ENCODE data around the gene RAET1G. TPM values are rescaled to one million over a fixed set of nuclear protein-coding genes. Genes with fewer than 3 reads are reported as not detected.
A peak's percentile ranks its signal among the peaks of the same experiment; 100 is the strongest.

RAET1G gene
- total and polyA plus RNA-seq, 9 of the 15 experiments (the other 6 are each of a cell fraction or from before 2014, with no cell fraction given) = 0.11 TPM; not detected in 8

DNA sequence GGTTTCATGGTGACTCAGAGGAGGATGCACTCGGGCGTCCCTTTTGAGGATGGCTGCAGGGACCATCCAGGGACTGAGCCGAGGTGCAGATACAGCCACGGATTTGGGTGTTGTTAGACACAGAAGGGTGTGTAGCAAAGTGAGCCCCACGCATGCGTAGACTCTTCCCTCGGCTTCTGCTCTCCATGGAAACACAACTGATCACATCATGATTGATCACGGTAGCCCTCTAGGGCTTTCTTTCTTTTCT lies 40.2 kb upstream of the RAET1G start (continued):
- no peak for TF ChIP-seq TCFL5 (CRISPR knock-in tag; conservative IDR thresholded peaks at IDR 0.05)
- TF ChIP-seq OTX1 (CRISPR knock-in tag; IDR thresholded peaks at IDR 0.05) = 0 out of 2 replicates have a peak, but pooled peaks have one; percentile 38
- TF ChIP-seq NFRKB (IDR thresholded peaks at IDR 0.05; ENCODE audit: low read depth) = peak; percentile 17; the same call in 1 of the 2 replicates
- TF ChIP-seq, protein P1, sequence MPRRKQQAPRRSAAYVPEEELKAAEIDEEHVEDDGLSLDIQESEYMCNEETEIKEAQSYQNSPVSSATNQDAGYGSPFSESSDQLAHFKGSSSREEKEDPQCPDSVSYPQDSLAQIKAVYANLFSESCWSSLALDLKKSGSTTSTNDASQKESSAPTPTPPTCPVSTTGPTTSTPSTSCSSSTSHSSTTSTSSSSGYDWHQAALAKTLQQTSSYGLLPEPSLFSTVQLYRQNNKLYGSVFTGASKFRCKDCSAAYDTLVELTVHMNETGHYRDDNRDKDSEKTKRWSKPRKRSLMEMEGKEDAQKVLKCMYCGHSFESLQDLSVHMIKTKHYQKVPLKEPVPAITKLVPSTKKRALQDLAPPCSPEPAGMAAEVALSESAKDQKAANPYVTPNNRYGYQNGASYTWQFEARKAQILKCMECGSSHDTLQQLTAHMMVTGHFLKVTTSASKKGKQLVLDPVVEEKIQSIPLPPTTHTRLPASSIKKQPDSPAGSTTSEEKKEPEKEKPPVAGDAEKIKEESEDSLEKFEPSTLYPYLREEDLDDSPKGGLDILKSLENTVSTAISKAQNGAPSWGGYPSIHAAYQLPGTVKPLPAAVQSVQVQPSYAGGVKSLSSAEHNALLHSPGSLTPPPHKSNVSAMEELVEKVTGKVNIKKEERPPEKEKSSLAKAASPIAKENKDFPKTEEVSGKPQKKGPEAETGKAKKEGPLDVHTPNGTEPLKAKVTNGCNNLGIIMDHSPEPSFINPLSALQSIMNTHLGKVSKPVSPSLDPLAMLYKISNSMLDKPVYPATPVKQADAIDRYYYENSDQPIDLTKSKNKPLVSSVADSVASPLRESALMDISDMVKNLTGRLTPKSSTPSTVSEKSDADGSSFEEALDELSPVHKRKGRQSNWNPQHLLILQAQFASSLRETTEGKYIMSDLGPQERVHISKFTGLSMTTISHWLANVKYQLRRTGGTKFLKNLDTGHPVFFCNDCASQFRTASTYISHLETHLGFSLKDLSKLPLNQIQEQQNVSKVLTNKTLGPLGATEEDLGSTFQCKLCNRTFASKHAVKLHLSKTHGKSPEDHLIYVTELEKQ (CRISPR knock-in tag; IDR thresholded peaks at IDR 0.05) = no peak
- TF ChIP-seq, protein P2, sequence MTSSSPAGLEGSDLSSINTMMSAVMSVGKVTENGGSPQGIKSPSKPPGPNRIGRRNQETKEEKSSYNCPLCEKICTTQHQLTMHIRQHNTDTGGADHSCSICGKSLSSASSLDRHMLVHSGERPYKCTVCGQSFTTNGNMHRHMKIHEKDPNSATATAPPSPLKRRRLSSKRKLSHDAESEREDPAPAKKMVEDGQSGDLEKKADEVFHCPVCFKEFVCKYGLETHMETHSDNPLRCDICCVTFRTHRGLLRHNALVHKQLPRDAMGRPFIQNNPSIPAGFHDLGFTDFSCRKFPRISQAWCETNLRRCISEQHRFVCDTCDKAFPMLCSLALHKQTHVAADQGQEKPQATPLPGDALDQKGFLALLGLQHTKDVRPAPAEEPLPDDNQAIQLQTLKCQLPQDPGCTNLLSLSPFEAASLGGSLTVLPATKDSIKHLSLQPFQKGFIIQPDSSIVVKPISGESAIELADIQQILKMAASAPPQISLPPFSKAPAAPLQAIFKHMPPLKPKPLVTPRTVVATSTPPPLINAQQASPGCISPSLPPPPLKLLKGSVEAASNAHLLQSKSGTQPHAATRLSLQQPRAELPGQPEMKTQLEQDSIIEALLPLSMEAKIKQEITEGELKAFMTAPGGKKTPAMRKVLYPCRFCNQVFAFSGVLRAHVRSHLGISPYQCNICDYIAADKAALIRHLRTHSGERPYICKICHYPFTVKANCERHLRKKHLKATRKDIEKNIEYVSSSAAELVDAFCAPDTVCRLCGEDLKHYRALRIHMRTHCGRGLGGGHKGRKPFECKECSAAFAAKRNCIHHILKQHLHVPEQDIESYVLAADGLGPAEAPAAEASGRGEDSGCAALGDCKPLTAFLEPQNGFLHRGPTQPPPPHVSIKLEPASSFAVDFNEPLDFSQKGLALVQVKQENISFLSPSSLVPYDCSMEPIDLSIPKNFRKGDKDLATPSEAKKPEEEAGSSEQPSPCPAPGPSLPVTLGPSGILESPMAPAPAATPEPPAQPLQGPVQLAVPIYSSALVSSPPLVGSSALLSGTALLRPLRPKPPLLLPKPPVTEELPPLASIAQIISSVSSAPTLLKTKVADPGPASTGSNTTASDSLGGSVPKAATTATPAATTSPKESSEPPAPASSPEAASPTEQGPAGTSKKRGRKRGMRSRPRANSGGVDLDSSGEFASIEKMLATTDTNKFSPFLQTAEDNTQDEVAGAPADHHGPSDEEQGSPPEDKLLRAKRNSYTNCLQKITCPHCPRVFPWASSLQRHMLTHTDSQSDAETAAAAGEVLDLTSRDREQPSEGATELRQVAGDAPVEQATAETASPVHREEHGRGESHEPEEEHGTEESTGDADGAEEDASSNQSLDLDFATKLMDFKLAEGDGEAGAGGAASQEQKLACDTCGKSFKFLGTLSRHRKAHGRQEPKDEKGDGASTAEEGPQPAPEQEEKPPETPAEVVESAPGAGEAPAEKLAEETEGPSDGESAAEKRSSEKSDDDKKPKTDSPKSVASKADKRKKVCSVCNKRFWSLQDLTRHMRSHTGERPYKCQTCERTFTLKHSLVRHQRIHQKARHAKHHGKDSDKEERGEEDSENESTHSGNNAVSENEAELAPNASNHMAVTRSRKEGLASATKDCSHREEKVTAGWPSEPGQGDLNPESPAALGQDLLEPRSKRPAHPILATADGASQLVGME (CRISPR knock-in tag; IDR thresholded peaks at IDR 0.05) = 0 out of 2 replicates have a peak, but pooled peaks have one; percentile 48
- no peak for TF ChIP-seq ZNF668 (CRISPR knock-in tag; IDR thresholded peaks at IDR 0.05)
- TF ChIP-seq BMI1 (IDR thresholded peaks at IDR 0.05; ENCODE audit: low read length) = 0 out of 2 replicates have a peak, but pooled peaks have one; percentile 10
- no peak for TF ChIP-seq ETV1 (tag; conservative IDR thresholded peaks at IDR 0.05; ENCODE audit: low read depth)
- TF ChIP-seq, protein P3, sequence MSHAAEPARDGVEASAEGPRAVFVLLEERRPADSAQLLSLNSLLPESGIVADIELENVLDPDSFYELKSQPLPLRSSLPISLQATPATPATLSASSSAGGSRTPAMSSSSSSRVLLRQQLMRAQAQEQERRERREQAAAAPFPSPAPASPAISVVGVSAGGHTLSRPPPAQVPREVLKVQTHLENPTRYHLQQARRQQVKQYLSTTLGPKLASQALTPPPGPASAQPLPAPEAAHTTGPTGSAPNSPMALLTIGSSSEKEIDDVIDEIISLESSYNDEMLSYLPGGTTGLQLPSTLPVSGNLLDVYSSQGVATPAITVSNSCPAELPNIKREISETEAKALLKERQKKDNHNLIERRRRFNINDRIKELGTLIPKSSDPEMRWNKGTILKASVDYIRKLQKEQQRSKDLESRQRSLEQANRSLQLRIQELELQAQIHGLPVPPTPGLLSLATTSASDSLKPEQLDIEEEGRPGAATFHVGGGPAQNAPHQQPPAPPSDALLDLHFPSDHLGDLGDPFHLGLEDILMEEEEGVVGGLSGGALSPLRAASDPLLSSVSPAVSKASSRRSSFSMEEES (CRISPR knock-in tag; IDR thresholded peaks at IDR 0.05) = no peak
- TF ChIP-seq ZC3H4 (CRISPR knock-in tag; IDR thresholded peaks at IDR 0.05; ENCODE audit: borderline replicate concordance) = no peak
- TF ChIP-seq ZNF124 (CRISPR knock-in tag; IDR thresholded peaks at IDR 0.05) = no peak
- TF ChIP-seq HNRNPUL1 (IDR thresholded peaks at IDR 0.05; ENCODE audit: low read length) = no peak
- TF ChIP-seq SNIP1 (IDR thresholded peaks at IDR 0.05; ENCODE audit: low read depth) = no peak
- TF ChIP-seq, protein P4, sequence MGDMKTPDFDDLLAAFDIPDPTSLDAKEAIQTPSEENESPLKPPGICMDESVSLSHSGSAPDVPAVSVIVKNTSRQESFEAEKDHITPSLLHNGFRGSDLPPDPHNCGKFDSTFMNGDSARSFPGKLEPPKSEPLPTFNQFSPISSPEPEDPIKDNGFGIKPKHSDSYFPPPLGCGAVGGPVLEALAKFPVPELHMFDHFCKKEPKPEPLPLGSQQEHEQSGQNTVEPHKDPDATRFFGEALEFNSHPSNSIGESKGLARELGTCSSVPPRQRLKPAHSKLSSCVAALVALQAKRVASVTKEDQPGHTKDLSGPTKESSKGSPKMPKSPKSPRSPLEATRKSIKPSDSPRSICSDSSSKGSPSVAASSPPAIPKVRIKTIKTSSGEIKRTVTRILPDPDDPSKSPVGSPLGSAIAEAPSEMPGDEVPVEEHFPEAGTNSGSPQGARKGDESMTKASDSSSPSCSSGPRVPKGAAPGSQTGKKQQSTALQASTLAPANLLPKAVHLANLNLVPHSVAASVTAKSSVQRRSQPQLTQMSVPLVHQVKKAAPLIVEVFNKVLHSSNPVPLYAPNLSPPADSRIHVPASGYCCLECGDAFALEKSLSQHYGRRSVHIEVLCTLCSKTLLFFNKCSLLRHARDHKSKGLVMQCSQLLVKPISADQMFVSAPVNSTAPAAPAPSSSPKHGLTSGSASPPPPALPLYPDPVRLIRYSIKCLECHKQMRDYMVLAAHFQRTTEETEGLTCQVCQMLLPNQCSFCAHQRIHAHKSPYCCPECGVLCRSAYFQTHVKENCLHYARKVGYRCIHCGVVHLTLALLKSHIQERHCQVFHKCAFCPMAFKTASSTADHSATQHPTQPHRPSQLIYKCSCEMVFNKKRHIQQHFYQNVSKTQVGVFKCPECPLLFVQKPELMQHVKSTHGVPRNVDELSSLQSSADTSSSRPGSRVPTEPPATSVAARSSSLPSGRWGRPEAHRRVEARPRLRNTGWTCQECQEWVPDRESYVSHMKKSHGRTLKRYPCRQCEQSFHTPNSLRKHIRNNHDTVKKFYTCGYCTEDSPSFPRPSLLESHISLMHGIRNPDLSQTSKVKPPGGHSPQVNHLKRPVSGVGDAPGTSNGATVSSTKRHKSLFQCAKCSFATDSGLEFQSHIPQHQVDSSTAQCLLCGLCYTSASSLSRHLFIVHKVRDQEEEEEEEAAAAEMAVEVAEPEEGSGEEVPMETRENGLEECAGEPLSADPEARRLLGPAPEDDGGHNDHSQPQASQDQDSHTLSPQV (IDR thresholded peaks at IDR 0.05) = no peak
- no peak for TF ChIP-seq FUS (optimal IDR thresholded peaks at IDR 0.05; ENCODE audit: low read depth, low read length)
